BJ (cell line): ENCODE results near the gene CEPT1. TPM values are rescaled to one million over a fixed set of nuclear protein-coding genes. Genes with fewer than 3 reads are reported as not detected.

Experiments
- CTCF ChIA-PET: fragments of 350-600 bp; formaldehyde crosslinking; extraction: SDS; loops from one replicate; lab custom pipeline; 2021; ENCODE audit warnings: antibody characterized with exemption, inconsistent platforms; lab: Yijun Ruan, JAX
- POLR2A ChIA-PET: fragments of 300-600 bp; sonication (Branson Sonifier 250); formaldehyde crosslinking; extraction: SDS; loops from one replicate; lab custom pipeline; 2021; ENCODE audit warnings: antibody characterized with exemption; lab: Charles Lee
- DNase-seq: peaks from one replicate; pipeline ENCODE4 v3.0.0-alpha.2; 2011; ENCODE audit warnings: low read depth
- H3K27me3 ChIP-seq: 2 replicates; pipeline ENCODE4 v1.6.0; 2011; ENCODE audit warnings: low read length; ENCODE audit not compliant: control insufficient read depth, insufficient read depth
- H3K36me3 ChIP-seq: 2 replicates; pipeline ENCODE4 v1.5.1; 2011; ENCODE audit warnings: low read length; ENCODE audit not compliant: control insufficient read depth, insufficient read depth
- H3K4me3 ChIP-seq: 2 replicates; pipeline ENCODE4 v1.5.1; 2011; ENCODE audit warnings: low read depth, mild to moderate bottlenecking, control low read depth, low read length
- CTCF ChIP-seq: IDR thresholded peaks from 2 replicates; pipeline ENCODE4 v1.5.1; 2011; ENCODE audit warnings: low read depth, mild to moderate bottlenecking, control low read depth, inconsistent platforms, low read length, moderate library complexity; ENCODE audit not compliant: insufficient read depth
- polyA plus RNA-seq: library from polyadenylated mRNA; depleted of rRNA; stranded (reverse); fragments of >200 nt; gene quantifications from 2 replicates; pipeline ENCODE4 v1.2.3, GENCODE V29; 2011

CEPT1 gene
- polyA plus RNA-seq, 1 experiment, result 15.5 TPM

GRCh38 chr1:111174070-111174469 lies 34.0 kb downstream of the CEPT1 start:
- CTCF ChIA-PET, result no interaction called here
- H3K4me3 ChIP-seq, result no peak overlapping the region
- POLR2A ChIA-PET, result no interaction called here
- no peaks in the 10 kb centered on the region for H3K27me3 ChIP-seq
- no peak for DNase-seq
- no peaks in the 10 kb centered on the region for H3K36me3 ChIP-seq
- no peak for TF ChIP-seq CTCF

GRCh38 chr1:111175349-111175748 lies 35.3 kb downstream of the CEPT1 start:
- TF ChIP-seq CTCF, result no peak
- H3K36me3 ChIP-seq, result no peaks in the 10 kb centered on the region
- no peaks in the 10 kb centered on the region for H3K27me3 ChIP-seq
- ChIA-PET POLR2A (no interaction called here), CTCF (no interaction called here)
- H3K4me3 ChIP-seq, result no peak overlapping the region
- no peak for DNase-seq

- ChIA-PET POLR2A (no interaction called here), CTCF (no interaction called here)
- no peak for DNase-seq
- no peak overlapping the region for H3K4me3 ChIP-seq
- no peaks in the 10 kb centered on the region for H3K36me3 ChIP-seq
- no peak for TF ChIP-seq CTCF
- H3K27me3 ChIP-seq, result no peaks in the 10 kb centered on the region
Measured at GRCh38 chr1:111176678-111177077, 36.7 kb downstream of the CEPT1 start.

- POLR2A ChIA-PET, result no interaction called here
- H3K27me3 ChIP-seq, result no peaks in the 10 kb centered on the region
- no peak overlapping the region for H3K4me3 ChIP-seq
- TF ChIP-seq CTCF, result no peak
- peaks cover 2% of the 10 kb centered on the region; the same call in 1 of the 2 replicates for H3K36me3 ChIP-seq
- no peak for DNase-seq
- CTCF ChIA-PET, result interaction anchor here (0.9 kb wide), 1 partner anchor 30 kb away, joined by 3 read pairs; no protein-coding TSS in a partner anchor
Measured at GRCh38 chr1:111179968-111180533, 40.0 kb downstream of the CEPT1 start.

GRCh38 chr1:111182052-111182451 lies 42.0 kb downstream of the CEPT1 start:
- H3K36me3 ChIP-seq, result peaks cover 4% of the 10 kb centered on the region; the same call in 1 of the 2 replicates
- no peak overlapping the region for H3K4me3 ChIP-seq
- ChIA-PET POLR2A (no interaction called here), CTCF (no interaction called here)
- TF ChIP-seq CTCF, result no peak
- H3K27me3 ChIP-seq, result no peaks in the 10 kb centered on the region
- no peak for DNase-seq
